ENCODE data around the gene NUP62.
"Not testable (repeated sequence)": the region's sequence is repeated elsewhere in the genome, so short reads cannot be mapped to it uniquely, and the experiment has no call there.

The NUP62 gene

DNA sequence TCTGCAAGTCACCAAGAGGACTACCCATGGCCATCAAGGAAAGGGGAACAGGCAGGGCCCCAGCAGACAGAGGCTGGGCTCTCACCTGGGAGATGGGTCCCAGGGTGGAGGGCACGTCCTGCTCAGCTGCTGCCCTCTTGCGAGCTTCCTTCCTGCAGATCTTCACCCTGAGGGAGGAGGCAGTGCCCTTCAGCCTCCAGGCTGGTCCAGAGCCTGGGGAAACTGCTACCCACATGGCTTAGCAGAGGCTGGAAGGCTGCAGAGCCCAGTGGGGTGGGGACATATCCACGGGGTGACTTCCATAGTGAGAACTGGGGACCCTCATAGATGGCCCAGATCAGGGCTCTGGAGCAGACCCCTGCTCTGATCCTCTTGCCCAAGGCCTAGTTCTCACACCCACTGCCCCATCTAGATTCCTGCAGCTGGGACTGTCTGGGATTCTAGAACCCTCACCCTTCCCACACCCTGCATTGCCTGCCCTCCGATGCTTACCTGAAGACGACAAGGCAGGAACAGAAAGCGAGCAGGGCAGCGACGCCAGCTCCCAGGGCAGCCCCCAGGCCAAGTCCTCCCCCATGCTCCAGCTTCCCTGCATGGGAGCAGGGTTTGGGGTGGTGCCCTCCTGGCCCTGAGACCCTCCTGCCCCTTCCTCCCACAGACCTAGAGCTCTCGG lies 22.6 kb upstream of the NUP62 start:
- DNase-seq (ENCODE audit: low read depth) = no peak

GRCh38 chr19:49950956-49951526 lies 21.7 kb upstream of the NUP62 start:
- DNase-seq (ENCODE audit: low read depth) = no peak

GRCh38 chr19:49950590-49950948 lies 21.3 kb upstream of the NUP62 start:
- DNase-seq (ENCODE audit: low read depth) = no peak

DNA sequence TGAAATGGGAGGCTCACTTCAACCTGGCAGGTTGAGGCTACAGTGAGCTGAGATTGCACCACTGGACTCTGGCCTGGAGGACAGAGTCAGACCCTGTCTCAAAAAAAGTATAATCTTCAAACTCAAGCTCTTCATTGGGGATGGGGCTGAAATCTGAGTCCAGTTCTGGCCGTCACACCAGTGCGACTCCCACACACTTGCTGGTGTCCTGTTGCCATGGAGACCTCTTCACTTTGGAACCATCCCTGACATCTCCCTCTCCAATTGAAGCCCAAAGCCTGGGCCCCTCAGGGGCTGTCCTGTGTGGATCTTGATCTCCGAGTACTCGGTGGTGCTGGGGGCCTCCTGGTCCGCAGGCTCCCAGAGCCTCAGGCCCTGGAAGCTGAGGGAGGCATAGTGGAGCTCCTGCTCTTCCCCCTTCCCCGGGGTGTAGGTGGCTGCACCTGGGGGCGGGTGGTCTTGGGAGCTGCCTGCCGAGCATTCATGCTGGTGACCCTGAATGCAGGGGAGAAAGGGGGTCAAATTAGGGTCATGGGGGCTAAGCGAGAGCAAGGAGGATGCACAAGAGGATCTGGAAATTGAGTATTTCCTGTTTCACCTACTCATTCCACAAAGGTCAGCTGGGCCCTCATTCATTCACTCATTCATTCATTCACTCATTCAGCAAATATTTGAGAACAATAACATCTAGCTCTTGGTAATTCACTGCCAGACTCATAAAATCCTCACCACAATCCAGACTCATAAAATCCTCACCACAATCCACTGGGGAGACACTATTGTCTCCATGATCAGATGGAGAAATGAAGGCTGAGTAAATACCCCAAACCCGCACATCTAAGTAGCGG lies 20.7 kb upstream of the NUP62 start:
- DNase-seq (ENCODE audit: low read depth) = no peak

- no peak for DNase-seq (ENCODE audit: low read depth)
These were observed 17.1 kb upstream of the NUP62 start for GRCh38 chr19:49946415-49946814.

DNA sequence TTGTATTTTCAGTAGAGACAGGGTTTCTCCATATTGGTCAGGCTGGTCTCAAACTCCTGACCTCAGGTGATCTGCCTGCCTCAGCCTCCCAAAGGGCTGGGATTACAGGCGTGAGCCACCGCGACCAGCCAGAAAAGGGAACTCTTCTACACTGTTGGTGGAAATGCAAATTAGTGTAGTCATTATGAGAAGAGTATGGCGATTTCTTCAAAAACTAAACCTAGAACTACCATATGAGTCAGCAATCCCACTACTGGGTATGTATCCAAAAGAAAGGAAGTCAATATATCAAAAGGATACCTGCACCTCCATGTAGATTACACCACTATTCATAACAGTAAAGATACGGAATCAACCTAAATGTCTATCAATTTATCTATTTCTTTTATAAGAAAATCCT lies 15.3 kb upstream of the NUP62 start:
- DNase-seq (ENCODE audit: low read depth) = not testable (repeated sequence)

GRCh38 chr19:49940482-49940791 lies 11.1 kb upstream of the NUP62 start:
- no peak for DNase-seq (ENCODE audit: low read depth)

- DNase-seq (ENCODE audit: low read depth) = no peak
These were observed 10.6 kb upstream of the NUP62 start for GRCh38 chr19:49939721-49940481.

DNA sequence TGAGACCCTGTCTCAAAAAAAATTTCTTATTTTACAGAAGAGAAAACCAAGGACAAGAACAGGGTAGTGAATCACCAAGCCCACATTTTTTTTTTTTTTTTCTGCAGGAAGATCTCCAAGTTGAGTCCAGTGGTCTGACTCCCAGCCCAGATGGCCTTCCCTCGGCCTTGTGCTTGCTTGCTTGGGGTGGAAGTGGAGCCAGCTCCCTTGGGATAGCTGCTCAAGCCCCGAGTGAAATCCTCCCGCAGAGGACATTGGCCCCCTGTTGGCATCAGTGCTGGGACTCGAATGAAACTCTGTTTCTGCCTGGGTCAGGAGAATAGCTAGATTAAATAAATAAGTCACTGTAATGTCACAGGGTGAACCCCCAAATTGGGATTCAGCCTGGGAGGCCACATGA lies 9.4 kb upstream of the NUP62 start:
- no peak for DNase-seq (ENCODE audit: low read depth)

DNA sequence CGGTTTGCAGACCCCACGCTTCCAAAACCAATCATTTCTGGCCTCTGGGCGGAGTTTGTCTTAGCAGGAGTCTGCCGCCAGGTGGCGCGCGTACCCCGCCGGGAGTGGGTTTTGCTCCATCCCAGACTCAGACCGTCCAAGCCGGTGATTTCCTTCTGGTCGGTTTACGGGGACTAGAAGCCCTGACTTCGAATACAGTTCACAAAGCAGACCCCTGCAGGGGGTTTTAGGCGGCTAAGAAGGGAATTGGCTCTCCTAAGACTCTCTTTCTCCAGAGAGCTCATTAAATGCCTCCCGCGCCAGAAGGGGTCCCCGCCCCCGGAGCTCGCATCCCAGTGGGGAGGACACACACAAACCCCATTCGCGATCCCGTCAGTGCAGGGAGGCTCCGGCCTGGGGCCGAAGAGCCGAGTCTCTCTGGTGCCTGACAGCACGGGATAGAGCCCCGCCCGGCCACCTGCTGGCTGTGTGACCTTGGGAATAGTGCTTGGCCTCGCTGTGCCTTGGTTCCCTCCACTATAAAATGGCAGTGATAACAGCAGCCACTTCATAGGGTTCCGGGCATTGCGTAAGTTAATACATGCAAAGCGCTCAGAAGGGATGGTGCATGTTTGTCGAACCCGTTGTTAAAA lies 8.6 kb upstream of the NUP62 start:
- peak; percentile 65 for DNase-seq (ENCODE audit: low read depth)

DNA sequence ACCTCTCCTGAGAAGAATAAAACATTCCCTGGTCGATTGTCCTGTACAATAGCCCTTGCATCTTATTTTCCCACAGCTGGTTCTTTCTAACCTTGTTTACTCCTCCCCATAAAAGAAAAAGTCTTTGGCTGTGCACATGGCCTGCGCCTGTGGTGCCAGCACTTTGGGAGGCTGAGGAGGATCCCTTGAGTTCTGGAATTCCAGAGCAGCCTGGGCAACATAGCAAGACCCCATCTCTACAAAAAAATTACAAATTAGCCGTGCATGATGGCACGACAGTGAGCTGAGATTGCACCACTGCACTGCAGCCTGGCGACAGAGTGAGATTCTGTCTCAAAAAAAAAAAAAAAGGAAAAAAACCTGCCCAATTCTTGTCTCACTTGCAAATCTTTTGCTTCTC lies 7.2 kb upstream of the NUP62 start:
- DNase-seq (ENCODE audit: low read depth) = no peak

DNA sequence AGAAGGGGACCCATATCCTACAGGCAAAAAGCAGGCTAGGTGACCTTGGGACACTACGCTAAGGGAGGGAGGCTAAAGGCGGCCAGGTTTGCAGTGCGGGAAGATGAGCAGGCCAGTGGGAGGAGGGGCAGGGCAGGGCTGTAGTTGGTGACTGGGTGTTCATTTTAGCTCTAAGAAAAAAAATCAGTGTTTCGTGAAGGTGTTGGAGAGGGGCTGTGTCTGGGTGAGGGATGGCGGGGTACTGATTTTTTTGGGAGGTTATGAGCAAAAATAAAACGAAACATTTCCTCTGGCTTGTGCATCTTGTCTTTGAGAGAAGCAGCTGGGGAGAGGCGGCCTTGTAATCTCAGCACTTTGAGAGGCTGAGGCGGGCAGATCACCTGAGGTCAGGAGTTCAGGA lies 4.3 kb upstream of the NUP62 start:
- DNase-seq (ENCODE audit: low read depth) = no peak

DNA sequence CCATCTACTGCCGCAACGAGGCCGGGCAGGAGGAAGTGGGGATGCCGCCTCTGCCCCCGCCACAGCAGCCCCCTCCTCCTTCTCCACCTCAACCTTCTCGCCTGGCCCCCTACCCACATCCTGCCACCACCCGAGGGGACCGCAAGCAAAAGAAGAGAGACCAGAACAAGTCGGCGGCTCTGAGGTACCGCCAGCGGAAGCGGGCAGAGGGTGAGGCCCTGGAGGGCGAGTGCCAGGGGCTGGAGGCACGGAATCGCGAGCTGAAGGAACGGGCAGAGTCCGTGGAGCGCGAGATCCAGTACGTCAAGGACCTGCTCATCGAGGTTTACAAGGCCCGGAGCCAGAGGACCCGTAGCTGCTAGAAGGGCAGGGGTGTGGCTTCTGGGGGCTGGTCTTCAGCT lies 3.4 kb upstream of the NUP62 start:
- no peak for DNase-seq (ENCODE audit: low read depth)

DNA sequence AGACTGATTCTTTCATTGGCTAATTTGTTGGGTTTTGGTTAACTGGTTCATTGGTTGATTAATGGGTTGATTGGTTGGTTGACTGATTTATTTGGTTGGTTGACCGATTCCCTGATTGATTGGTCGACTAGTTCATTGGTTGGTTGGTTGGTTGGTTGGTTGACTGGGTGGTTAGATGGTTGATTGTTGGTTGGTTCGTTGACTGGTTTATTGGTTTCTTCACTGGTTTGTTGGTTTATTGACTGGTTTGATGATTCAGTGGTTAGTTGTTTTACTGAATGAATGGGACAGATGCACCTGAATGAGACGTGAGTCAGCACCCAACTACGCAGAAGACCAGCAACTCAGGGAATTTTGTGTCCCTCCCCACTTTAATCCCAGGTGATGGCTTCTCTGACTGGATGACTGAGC lies 2.7 kb upstream of the NUP62 start:
- DNase-seq (ENCODE audit: low read depth) = no peak

- DNase-seq (ENCODE audit: low read depth) = no peak
These were observed 2.2 kb upstream of the NUP62 start for GRCh38 chr19:49931293-49932040.

GRCh38 chr19:49930483-49931011 lies 1.2 kb upstream of the NUP62 start:
- DNase-seq (ENCODE audit: low read depth) = no peak

- DNase-seq (ENCODE audit: low read depth) = peak; percentile 84
These were observed 543 bp upstream of the NUP62 start for GRCh38 chr19:49929611-49930482.

DNA sequence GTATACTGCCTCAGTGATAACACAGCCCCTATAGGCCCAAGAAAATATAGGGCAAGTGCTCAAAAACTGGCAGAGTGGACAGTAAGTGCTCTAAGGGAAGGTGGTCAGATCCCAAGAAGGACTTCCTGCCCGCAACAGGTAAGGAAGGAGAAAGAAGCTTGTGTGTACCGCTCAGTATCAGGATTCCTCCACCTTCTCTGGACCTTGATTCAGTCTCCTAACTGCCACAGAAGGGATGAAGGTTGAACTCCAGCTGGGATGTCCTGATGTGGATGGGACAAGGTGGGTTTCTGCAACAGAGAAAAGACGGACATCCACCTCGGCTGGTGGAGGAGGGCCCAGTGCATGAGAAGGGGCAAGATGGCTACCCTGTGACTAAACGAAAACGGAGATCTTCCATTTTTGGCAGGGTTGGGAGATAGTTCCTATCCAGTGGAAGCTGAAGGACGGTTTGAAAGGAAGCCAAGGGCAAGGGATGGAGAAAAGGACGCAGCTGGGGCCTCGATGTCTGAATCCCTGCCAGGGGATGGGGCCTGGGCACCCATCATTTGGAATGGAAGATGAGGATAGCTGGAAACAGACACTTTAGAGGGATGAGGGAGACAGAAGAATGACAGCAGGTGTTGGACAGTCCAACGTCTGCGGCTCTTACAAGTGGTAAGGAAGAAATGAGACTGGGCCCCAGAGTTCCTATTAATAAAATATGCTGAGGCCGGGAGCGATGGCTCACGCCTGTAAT lies 1.6 kb downstream of the NUP62 start:
- DNase-seq (ENCODE audit: low read depth) = no peak

- DNase-seq (ENCODE audit: low read depth) = no peak
These were observed 2.8 kb downstream of the NUP62 start for GRCh38 chr19:49926515-49926914.

DNA sequence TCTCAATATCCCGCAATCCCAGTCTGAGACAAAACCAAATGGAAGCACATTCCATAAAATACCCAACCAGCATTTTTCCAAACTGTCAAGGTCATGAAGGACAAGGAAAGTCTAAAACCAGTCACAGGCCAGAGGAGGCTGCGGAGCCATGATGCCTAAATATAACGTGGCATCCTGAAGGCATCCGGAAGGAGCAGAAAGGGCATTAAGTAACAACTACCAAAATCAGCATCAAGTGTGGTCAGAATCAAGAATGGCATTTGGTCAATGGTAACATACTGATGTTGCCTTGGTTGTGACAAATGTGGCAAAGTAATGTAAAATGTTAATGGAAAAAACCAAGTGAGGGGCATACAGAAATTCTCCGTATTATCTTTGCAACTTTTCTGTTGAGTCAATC lies 3.8 kb downstream of the NUP62 start:
- DNase-seq (ENCODE audit: low read depth) = no peak

Data from stimulated activated CD8-positive, alpha-beta memory T cell treated with anti-CD3 and anti-CD28 coated beads, Interleukin-15, amount 100 ng/mL, for 1 hour (primary cell).